ENCODE measurements around the gene SART3. TPM values are rescaled to one million over a fixed set of nuclear protein-coding genes. Genes with fewer than 3 reads are reported as not detected.

The SART3 gene
- polyA plus RNA-seq, 1 of the 3 experiments (the other 2 are of a cell fraction): 28.9 TPM

- TF ChIP-seq USF2 (IDR thresholded peaks at IDR 0.05; ENCODE audit: borderline replicate concordance, low read depth, low read length) (no peak), TEAD4 (IDR thresholded peaks at IDR 0.05; ENCODE audit: borderline replicate concordance, insufficient read depth) (no peak), GABPA (IDR thresholded peaks at IDR 0.05; ENCODE audit: low read depth) (no peak)
- Histone ChIP-seq H3K4me1 (ENCODE audit: control insufficient read depth in 1 of 2, insufficient read depth in 2 of 2, low read depth in 1 of 2, low read length in 1 of 2) (peaks cover 25 to 31% of the 10 kb centered on the region in 2 experiments), H3K9me3 (no peaks in the 10 kb centered on the region), H3K27ac (ENCODE audit: low read depth in 2 of 2, low read length in 1 of 2) (peak overlapping the region in 1 of 2 experiments; percentile 7; a peak in 1 of 4 replicates), H3K36me3 (replicated peaks in 1 of 2; ENCODE audit: control insufficient read depth in 1 of 2, insufficient read depth in 2 of 2, low read length in 1 of 2) (peaks cover 49 to 57% of the 10 kb centered on the region in 2 experiments), H3K79me2 (ENCODE audit: insufficient read depth) (peaks cover 13% of the 10 kb centered on the region), H3F3A (replicated peaks; ENCODE audit: insufficient read depth) (peaks cover 17% of the 10 kb centered on the region), H3K4me3 (ENCODE audit: low read depth in 2 of 2, low read length in 1 of 2) (no peak overlapping the region), H2AFZ (ENCODE audit: low read depth) (no peak overlapping the region), H4K20me1 (ENCODE audit: insufficient read depth) (no peaks in the 10 kb centered on the region; the same call in 1 of the 2 replicates), H3K9ac (no peak overlapping the region), H3K4me2 (no peak overlapping the region), H3K9me2 (no peaks in the 10 kb centered on the region), H3K27me3 (ENCODE audit: insufficient read depth) (no peaks in the 10 kb centered on the region)
- CTCF ChIA-PET: interaction anchor here (0.5 to 16.0 kb wide), 6 partner anchors 16 to 524 kb away, joined by 3 to 503 read pairs (median 4); partner anchors contain the start of gene ALKBH2
- DNase-seq: no peak
- POLR2A ChIA-PET: no interaction called here
- 95% methylated on average over 10 of the region's 10 CpGs for WGBS (ENCODE audit: low lambda C conversion rate)
These were observed 7.6 kb upstream of the SART3 start for GRCh38 chr12:108568338-108569154.

GRCh38 chr12:108567406-108568337 lies 6.7 kb upstream of the SART3 start:
- POLR2A ChIA-PET: interaction anchor here (0.6 kb wide), 1 partner anchor 236 kb away, joined by 3 read pairs; no protein-coding TSS in a partner anchor
- Histone ChIP-seq H3K27ac (ENCODE audit: low read depth in 2 of 2, low read length in 1 of 2) (peak overlapping the region; percentile 7 to 9; a peak in 2 of 4 replicates), H3K79me2 (ENCODE audit: insufficient read depth) (peaks cover 21% of the 10 kb centered on the region), H3K27me3 (ENCODE audit: insufficient read depth) (no peaks in the 10 kb centered on the region), H2AFZ (ENCODE audit: low read depth) (no peak overlapping the region), H3K9me3 (no peaks in the 10 kb centered on the region), H3K4me2 (no peak overlapping the region), H3K9ac (no peak overlapping the region), H3K4me3 (ENCODE audit: low read depth in 2 of 2, low read length in 1 of 2) (no peak overlapping the region), H3F3A (replicated peaks; ENCODE audit: insufficient read depth) (peaks cover 17% of the 10 kb centered on the region), H4K20me1 (ENCODE audit: insufficient read depth) (no peaks in the 10 kb centered on the region; the same call in 1 of the 2 replicates), H3K36me3 (replicated peaks in 1 of 2; ENCODE audit: control insufficient read depth in 1 of 2, insufficient read depth in 2 of 2, low read length in 1 of 2) (peaks cover 49 to 57% of the 10 kb centered on the region in 2 experiments), H3K4me1 (ENCODE audit: control insufficient read depth in 1 of 2, insufficient read depth in 2 of 2, low read depth in 1 of 2, low read length in 1 of 2) (peaks cover 31% of the 10 kb centered on the region in 2 experiments), H3K9me2 (no peaks in the 10 kb centered on the region)
- no peak for DNase-seq
- WGBS (ENCODE audit: low lambda C conversion rate): 63% methylated on average over 7 of the region's 7 CpGs
- TF ChIP-seq SIN3A (IDR thresholded peaks at IDR 0.05; ENCODE audit: borderline replicate concordance, low read depth, low read length): no peak
- CTCF ChIA-PET: interaction anchor here (0.6 to 16.0 kb wide), 6 partner anchors 8 to 525 kb away, joined by 3 to 503 read pairs (median 3); partner anchors contain the start of gene ALKBH2

GRCh38 chr12:108566452-108566851 lies 5.5 kb upstream of the SART3 start:
- Histone ChIP-seq H3K36me3 (replicated peaks in 1 of 2; ENCODE audit: control insufficient read depth in 1 of 2, insufficient read depth in 2 of 2, low read length in 1 of 2) (peaks cover 49 to 57% of the 10 kb centered on the region in 2 experiments), H2AFZ (ENCODE audit: low read depth) (no peak overlapping the region), H3K9ac (no peak overlapping the region), H3F3A (replicated peaks; ENCODE audit: insufficient read depth) (peaks cover 24% of the 10 kb centered on the region), H4K20me1 (ENCODE audit: insufficient read depth) (no peaks in the 10 kb centered on the region; the same call in 1 of the 2 replicates), H3K4me1 (ENCODE audit: control insufficient read depth in 1 of 2, insufficient read depth in 2 of 2, low read depth in 1 of 2, low read length in 1 of 2) (peaks cover 31 to 34% of the 10 kb centered on the region in 2 experiments), H3K9me3 (no peaks in the 10 kb centered on the region), H3K27ac (ENCODE audit: low read depth in 2 of 2, low read length in 1 of 2) (peak overlapping the region; percentile 46 to 86; a peak in 3 of 4 replicates), H3K4me2 (0 out of 2 replicates have a peak overlapping the region, but pooled peaks have one; percentile 3), H3K4me3 (ENCODE audit: low read depth in 2 of 2, low read length in 1 of 2) (no peak overlapping the region), H3K9me2 (no peaks in the 10 kb centered on the region), H3K27me3 (ENCODE audit: insufficient read depth) (no peaks in the 10 kb centered on the region), H3K79me2 (ENCODE audit: insufficient read depth) (peaks cover 28% of the 10 kb centered on the region)
- WGBS (ENCODE audit: low lambda C conversion rate): 90% methylated on average over 4 of the region's 4 CpGs
- POLR2A ChIA-PET: interaction anchor here (0.8 kb wide), 1 partner anchor 43 kb away, joined by 3 read pairs; no protein-coding TSS in a partner anchor
- DNase-seq: no peak
- CTCF ChIA-PET: interaction anchor here (0.7 to 16.0 kb wide), 8 partner anchors 10 to 648 kb away, joined by 3 to 503 read pairs (median 3); partner anchors contain the start of gene ALKBH2
- TF ChIP-seq TEAD4 (IDR thresholded peaks at IDR 0.05; ENCODE audit: borderline replicate concordance, insufficient read depth) (no peak), MAX (IDR thresholded peaks at IDR 0.05; ENCODE audit: low read depth) (no peak), RXRA (IDR thresholded peaks at IDR 0.05; ENCODE audit: borderline replicate concordance, low read depth) (no peak), JUND (IDR thresholded peaks at IDR 0.05) (no peak), RAD21 (IDR thresholded peaks at IDR 0.05; ENCODE audit: low read length) (no peak), TCF12 (IDR thresholded peaks at IDR 0.05) (no peak)
